DND-41 (cell line): ENCODE results near the gene USP32.

ENCODE experiments used
- CTCF ChIP-seq: IDR thresholded peaks from 2 replicates; pipeline ENCODE4 v1.5.1; 2012; ENCODE audit warnings: borderline replicate concordance, low read length, moderate library complexity, mild to moderate bottlenecking; ENCODE audit not compliant: poor library complexity, severe bottlenecking; ENCODE audit errors: extremely low read depth
- EZH2 ChIP-seq: IDR thresholded peaks from 3 replicates; pipeline ENCODE4 v1.6.1; 2012; ENCODE audit warnings: borderline replicate concordance, low read depth, mild to moderate bottlenecking, moderate library complexity, low read length, inconsistent platforms; ENCODE audit not compliant: severe bottlenecking

- TF ChIP-seq CTCF (no peak), EZH2 (no peak)
Measured at GRCh38 chr17:60278237-60278636, 113.7 kb downstream of the USP32 start.
